GM23248 (cell line): ENCODE measurements around the gene INS.

Source experiments
- EZH2 ChIP-seq: fragments of 200-600 bp; sonication (generic); IDR thresholded peaks from 2 replicates; pipeline ENCODE4 v1.6.1; 2018; ENCODE audit warnings: antibody characterized with exemption, mild to moderate bottlenecking; ENCODE audit not compliant: insufficient read depth, poor library complexity, severe bottlenecking
- EZH2phosphoT487 ChIP-seq: fragments of 200-600 bp; sonication (generic); IDR thresholded peaks from 2 replicates; pipeline ENCODE4 v1.6.1; 2018; ENCODE audit warnings: antibody characterized with exemption, moderate library complexity, mild to moderate bottlenecking, low read depth; ENCODE audit not compliant: insufficient read depth

GRCh38 chr11:2209370-2209801 is 48.4 kb upstream of the INS start:
- TF ChIP-seq EZH2 (no peak), EZH2phosphoT487 (no peak)
